KG1 (cell line): Measurements from ENCODE around the gene IGF1R.

Source experiments
- DNase-seq: peaks from one replicate; lab custom pipeline; 2025; lab: John Stamatoyannopoulos, UW

IGF1R gene

GRCh38 chr15:98725874-98726273, 77.5 kb downstream of the IGF1R start:
- no peak for DNase-seq

DNA sequence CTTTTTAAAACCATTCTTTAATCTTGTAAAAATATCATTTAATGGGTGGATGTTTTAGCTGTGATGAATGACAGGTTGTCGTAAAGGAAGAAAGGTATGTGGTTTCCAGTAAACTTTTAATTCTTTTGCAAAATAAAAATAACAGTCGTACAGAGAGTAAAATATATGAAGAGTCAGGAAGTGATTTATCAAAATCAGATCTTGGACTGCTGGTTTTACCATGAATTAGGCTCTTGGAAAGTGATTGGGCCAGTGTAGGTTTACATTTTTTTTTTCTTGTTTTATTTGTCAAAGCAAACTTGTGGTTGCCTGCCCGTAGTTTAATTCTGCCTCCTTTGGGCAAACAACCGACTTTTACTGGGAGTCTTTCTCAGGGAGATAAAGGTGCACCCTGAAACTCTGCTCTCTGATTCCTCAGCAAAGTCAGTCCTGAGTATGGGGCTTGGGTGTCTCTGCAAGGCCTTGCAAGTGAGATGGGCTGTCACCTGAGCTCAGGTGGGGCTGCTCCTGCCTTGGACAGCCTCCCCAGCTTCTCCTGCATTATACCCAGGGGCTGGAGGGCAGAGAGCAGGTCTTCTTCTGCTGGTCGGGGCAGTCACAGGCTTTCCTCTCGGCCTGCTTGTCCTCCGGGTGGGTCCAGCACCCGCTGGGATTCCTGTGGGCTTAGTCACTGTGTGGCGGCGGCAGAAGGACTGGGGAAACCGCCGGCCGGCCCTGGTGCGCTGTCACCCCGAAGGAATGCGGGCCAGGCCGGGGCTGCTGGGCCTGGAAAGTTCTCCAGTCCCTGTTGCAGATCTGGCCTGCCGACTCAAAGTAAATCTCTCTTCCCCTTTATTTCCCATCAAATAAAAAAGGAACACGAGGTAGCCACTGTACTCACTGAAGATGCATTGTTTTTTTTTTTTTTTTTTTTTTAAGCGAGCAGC, 79.0 kb downstream of the IGF1R start:
- no peak for DNase-seq

DNA sequence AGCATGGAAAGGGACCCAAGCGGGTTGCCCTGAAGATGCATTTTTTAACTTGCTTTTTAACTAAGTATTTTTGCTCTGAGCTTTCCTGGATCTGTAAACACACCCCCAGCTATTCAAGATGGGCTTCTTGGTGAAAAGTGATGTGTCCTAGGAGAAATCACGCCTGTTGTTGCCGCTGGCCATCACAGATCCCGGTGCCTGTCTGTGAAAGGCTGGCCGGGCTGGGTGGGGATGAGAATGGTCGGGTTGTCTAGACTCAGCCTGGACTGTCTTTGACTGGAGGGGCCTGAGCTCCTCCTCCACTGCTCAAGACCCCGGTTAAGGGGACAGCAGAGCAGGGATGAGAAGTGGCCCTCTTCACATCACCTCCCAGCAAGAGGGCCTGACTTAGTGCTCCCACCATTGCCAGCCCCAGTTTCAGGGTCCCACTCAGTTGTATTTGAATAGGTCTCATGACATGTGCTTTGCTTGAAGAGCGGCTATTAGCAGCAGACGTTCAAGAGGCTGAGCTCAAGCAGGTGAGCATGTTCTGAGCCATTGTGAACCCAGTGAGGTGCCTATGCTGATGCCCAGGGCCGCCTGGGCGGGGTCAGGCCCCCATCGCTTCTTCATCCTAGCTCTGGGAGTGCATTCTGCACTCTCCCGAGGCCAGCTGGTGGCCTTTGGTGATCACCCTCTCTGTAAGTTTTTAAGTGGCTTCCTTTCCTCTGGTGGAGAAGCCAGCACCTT, 79.9 kb downstream of the IGF1R start:
- DNase-seq, result no peak

DNA sequence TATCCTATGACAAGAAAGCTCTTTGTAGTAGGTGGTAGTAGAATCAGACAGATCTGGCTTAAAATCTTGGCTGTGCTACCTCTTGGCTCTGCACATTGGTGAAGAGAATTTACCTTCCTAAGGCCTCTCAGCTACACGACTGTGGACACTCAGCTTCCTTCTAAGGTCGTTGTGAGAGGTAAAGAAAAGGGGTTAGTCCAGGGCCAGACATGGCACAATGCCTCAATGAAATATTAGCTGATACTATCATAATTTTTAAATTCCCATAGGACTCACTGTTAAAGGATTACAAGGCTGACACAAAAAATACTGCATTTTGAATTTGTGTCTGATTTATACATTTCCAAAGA, 80.4 kb downstream of the IGF1R start:
- no peak for DNase-seq

- DNase-seq, result no peak
These were observed 81.2 kb downstream of the IGF1R start for GRCh38 chr15:98729446-98730042.

- no peak for DNase-seq
These were observed 82.7 kb downstream of the IGF1R start for GRCh38 chr15:98730860-98731711.

DNA sequence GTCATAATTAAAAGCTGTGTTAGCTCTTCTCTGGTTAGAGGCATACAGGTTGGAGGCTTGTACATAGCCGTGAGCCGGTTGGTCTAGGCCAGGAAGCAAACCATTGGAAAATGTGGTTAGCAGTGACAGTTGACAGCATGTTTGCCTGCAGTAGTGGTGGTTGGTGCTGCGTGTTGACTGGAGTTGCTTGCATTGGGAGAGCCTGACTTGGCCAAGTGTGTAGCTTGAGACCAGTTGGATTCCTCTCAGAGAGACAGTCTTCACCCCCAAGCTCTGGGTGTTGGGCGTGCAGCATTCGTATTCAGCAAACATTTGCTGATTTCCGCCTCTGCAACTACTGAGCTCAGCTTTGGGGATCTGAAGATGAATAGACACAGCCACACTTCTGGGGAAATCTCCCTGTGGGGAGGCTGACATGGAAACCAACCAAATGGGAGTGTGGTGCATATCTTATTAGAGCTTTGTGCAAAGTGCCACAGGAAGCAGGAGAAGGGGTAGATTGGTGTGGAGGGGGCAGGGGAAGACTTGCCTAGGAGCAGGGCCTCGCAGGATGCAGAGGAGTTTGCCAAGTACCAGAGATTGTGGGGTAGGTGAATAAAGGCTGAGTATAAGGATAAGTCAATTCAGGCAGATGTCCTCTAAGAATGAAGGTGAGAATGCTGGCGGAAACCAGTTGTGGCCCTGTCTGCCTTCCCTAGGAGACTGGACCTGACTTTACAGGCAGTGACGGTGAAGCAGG, 83.5 kb downstream of the IGF1R start:
- DNase-seq, result no peak

GRCh38 chr15:98733098-98733497, 84.8 kb downstream of the IGF1R start:
- no peak for DNase-seq

GRCh38 chr15:98734466-98735199, 86.3 kb downstream of the IGF1R start:
- DNase-seq, result no peak

- DNase-seq, result no peak
These were observed 87.0 kb downstream of the IGF1R start for GRCh38 chr15:98735304-98735703.

DNA sequence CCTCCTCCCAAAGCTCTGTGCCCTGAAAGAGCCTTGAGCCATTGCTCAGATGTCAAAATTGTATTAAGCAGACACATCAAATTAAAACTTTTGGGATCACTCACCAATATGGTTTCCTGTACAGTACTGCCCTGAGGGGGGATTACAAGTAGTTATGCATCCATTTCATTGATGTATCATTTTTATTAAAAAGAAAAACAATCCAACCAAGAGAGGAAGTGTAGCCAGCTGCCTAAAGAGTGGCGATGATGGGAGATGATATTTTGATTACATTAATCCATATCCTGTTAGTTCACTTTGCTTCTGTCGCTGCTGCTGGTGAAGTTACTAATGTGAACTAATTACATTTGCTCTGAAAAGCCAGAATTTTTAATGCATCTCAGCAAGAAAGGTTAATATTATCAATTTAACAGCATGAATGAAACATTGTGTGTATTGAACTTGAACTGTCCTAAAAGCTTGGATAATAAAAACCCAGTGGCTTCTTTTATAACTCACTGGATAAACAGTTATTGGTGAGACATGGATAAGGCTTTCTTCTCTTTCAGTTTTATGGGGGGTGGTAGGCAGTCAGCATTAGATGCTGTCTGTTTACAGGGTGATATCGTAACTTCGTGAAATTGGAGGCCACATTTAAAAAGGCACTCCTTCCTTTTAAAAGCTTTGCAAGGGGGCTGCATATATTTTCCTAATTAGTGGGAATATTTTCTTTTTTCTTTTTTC, 87.7 kb downstream of the IGF1R start:
- no peak for DNase-seq

- DNase-seq, result no peak
These were observed 88.8 kb downstream of the IGF1R start for GRCh38 chr15:98737159-98737558.

GRCh38 chr15:98737721-98738120, 89.4 kb downstream of the IGF1R start:
- DNase-seq, result no peak

- DNase-seq, result no peak
These were observed 90.5 kb downstream of the IGF1R start for GRCh38 chr15:98738689-98739401.

DNA sequence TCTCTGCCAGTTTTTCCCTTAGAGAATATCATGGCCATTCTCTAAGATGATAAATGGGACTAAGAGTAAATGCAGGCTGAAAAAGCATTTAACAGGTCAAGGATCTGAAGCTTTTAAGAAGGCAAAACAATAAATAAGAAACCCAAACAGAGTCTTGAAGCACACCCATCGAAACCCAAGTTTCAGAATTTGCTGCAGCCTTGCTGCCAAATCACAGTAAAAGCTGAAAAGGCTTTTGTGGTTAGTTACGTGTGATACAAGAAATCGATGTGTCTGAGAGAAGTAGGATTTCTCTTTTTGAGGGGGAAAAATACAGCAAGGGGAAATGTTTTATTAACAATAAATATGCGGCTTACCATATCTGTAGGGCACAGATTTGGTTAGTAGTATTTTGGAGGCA, 92.0 kb downstream of the IGF1R start:
- DNase-seq, result no peak

DNA sequence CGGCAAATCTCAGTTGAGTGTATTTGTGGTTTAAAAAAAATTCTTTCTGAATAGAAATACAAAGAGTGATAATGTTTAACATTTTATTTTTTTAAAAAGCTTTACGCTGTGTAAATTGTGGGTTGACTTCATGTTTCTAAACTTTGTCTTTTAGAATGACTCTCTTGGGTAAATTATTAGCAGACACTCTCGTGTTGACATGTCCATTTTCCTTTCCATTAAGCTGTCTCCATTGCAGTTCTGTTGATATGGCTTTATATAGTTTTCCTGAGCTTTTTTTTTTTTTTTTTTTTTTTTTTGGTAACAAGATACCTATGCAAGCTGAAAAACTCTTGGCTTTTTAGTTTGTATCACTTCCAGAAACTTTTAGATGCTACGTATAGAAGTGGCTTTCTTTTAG, 92.6 kb downstream of the IGF1R start:
- no peak for DNase-seq

DNA sequence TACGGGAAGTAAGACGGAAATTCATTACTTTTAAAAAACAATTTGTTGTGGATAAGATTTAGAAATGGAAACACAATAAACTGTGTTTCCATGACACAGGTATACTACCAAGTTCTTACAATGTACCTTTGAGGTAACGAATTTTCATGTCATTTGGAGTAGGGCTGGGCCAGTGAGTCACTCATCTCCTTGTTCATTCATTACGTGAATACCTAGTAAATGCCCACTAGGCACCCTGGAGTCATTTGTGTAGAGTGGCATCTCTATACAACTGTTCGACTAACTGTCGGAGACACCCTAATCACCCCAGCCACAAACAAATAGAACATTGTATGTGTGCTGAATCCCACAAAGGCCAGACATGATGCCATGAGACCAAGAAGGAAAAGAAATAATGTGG, 94.8 kb downstream of the IGF1R start:
- DNase-seq, result no peak

DNA sequence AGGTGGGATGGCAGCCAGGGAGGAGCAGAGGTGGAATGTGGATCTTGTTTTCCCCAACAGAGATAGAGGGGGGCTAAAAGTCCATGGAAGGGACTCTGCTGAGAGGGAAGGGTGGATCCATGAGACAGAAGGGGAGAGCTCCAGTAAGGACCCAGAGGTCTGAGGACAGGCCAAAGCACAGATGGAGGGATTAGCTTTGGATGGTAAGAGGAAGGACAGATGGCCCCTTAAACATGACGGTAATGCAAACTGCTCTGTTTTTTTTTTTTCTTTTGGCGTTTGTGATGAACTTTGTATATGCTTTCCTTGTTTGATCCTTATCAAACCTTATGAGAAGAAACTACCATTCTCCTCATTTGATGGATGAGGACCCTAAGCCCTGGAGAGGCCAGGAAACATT, 96.2 kb downstream of the IGF1R start:
- DNase-seq, result no peak

GRCh38 chr15:98745179-98745578, 96.8 kb downstream of the IGF1R start:
- no peak for DNase-seq
